IPS-NIHi7 (cell line): ENCODE measurements around the gene SDR42E1.

ENCODE experiments used
- DNase-seq: peaks from one replicate; pipeline ENCODE4 v3.0.0; 2012; ENCODE audit warnings: mixed read lengths; ENCODE audit errors: extremely low spot score

The SDR42E1 gene

DNA sequence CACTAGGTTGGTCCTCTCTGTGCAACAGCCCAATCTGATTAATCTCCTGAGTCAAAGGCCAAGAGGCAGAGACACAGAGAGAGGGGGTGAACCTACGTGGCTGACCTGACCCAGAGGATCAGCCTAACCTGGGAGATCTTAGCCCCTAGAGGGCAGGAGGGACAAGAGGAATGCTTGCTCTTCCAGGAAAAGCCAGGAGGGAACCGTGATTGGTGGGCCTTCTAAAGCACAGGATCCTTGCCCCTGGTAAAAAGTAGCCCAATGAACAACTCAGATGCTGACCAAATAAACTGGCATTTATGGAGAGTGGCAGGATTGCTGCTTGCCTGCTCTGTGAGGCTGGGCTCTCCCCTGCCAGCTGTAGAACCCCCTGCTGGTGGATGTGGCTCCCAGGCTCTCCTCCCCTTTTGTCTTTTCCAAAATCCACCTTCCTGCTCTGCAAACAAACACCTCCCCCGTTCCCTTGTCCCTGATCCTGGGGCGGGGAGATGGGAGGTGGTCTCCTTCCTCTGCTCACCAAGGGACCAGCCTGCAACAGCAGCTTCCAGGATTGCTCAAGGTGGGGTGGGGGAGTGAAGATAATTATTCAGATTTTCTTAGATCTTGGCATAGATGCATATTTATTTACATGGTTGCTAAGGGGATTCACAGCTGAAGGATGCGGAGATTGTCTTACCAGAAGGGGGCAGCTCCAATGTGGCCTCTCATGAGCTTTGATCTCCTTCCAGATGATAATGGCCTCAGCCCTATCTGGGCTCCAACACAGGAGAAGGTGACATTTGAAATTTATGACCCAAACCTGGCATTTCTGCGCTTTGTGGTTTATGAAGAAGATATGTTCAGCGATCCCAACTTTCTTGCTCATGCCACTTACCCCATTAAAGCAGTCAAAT, 71.9 kb downstream of the SDR42E1 start:
- DNase-seq, result peak; percentile 68
